ENCODE data around the gene OR1S1. TPM values are rescaled to one million over a fixed set of nuclear protein-coding genes. Genes with fewer than 3 reads are reported as not detected.

OR1S1 gene
- total RNA-seq, 1 experiment from 2014 or later = not detected

DNA sequence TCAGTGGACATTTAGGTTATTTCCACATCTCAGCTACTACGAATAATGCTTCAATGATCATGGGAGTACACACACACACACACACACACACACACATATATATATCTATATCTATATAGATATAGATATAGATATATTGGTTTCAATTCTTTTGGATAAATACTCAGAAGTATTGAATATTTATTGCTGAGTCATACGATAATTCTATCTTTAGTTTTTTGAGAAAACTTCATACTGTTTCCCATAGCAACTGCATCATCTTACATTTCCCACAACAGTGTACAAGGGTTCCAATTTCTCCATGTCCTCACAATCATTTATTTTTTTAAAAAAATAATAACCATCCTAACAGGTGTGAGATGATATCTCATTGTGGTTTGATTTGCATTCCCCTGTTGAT is 16.6 kb upstream of the OR1S1 start:
- no peak overlapping the region for H3T11ph ChIP-seq (ENCODE audit: low read length)
- no peaks in the 10 kb centered on the region for H3K4me1 Mint-ChIP-seq
- H3K9me3 ChIP-seq (ENCODE audit: control insufficient read depth, low read depth, low read length) = no peaks in the 10 kb centered on the region
- no peak overlapping the region for H3K23ac ChIP-seq (ENCODE audit: insufficient read length, low read depth, low read length)
- no peak overlapping the region for H4K5ac ChIP-seq (ENCODE audit: insufficient read length, low read depth, low read length)
- no peak overlapping the region for H3K27ac Mint-ChIP-seq
- H3K79me2 ChIP-seq (ENCODE audit: insufficient read depth, low read length) = no peaks in the 10 kb centered on the region
- H2BK5ac ChIP-seq (ENCODE audit: insufficient read length, low read length) = no peak overlapping the region
- no peak overlapping the region for H3K56ac ChIP-seq (ENCODE audit: insufficient read length, low read depth, low read length)
- no peak for DNase-seq
- H3K23me2 ChIP-seq (ENCODE audit: insufficient read length, low read depth, low read length, poor library complexity, severe bottlenecking) = no peaks in the 10 kb centered on the region
- H3K9ac ChIP-seq (ENCODE audit: extremely low read depth, insufficient read length, low read length) = no peak overlapping the region
- H3K18ac ChIP-seq (ENCODE audit: insufficient read length, low read depth, low read length) = no peak overlapping the region
- H3K27me3 Mint-ChIP-seq (ENCODE audit: low read depth) = no peaks in the 10 kb centered on the region
- H3K27me3 ChIP-seq (ENCODE audit: insufficient read depth, low read length) = no peaks in the 10 kb centered on the region
- H3K79me1 ChIP-seq (ENCODE audit: insufficient read depth, low read depth, low read length, poor library complexity, severe bottlenecking) = no peaks in the 10 kb centered on the region
- H4K8ac ChIP-seq (replicated peaks; ENCODE audit: insufficient read length, low read depth, low read length) = no peak overlapping the region
- H3K14ac ChIP-seq (ENCODE audit: insufficient read depth, low read length) = no peak overlapping the region
- no peak overlapping the region for H4K91ac ChIP-seq (ENCODE audit: insufficient read length, low read depth, low read length)
- no peak overlapping the region for H3K4ac ChIP-seq (ENCODE audit: low read depth, low read length)
- H4K20me1 ChIP-seq (ENCODE audit: control insufficient read depth, insufficient read depth, insufficient read length) = no peaks in the 10 kb centered on the region
- H2BK120ac ChIP-seq (ENCODE audit: low read depth, low read length, poor library complexity, severe bottlenecking) = no peak overlapping the region
- no peak overlapping the region for H2AFZ ChIP-seq (ENCODE audit: low read length)
- H2BK15ac ChIP-seq (ENCODE audit: low read depth, low read length) = no peak overlapping the region
- no peak overlapping the region for H3K4me2 ChIP-seq (ENCODE audit: insufficient read depth, insufficient read length, low read length)
- no peak overlapping the region for H2BK12ac ChIP-seq (ENCODE audit: insufficient read length, low read depth, low read length)
- no peaks in the 10 kb centered on the region for H3K4me1 ChIP-seq (ENCODE audit: insufficient read depth, low read length)
- no peak overlapping the region for H3K27ac ChIP-seq (ENCODE audit: insufficient read length, low read depth, low read length)
- TF ChIP-seq CTCF (conservative IDR thresholded peaks at IDR 0.05) = no peak
- H2BK20ac ChIP-seq (ENCODE audit: low read depth, low read length, poor library complexity, severe bottlenecking) = no peak overlapping the region
- no CpG with 5 or more reads among the region's 2 CpGs for WGBS (ENCODE audit: extremely low coverage, insufficient read length, low lambda C conversion rate)
- H3K9me3 Mint-ChIP-seq = peaks cover 22 to 33% of the 10 kb centered on the region in 2 experiments
- no peak overlapping the region for H3K4me3 Mint-ChIP-seq
- peaks cover 0 to 5% (median 0%) of the 10 kb centered on the region in 3 experiments; a peak in 1 of 7 replicates for H3K36me3 Mint-ChIP-seq (ENCODE audit: insufficient read depth in 1 of 3, low read depth in 3 of 3)
- no peak overlapping the region for H2AK5ac ChIP-seq (ENCODE audit: insufficient read length, low read length)
